ENCODE measurements around the gene TOPBP1.
"Not testable (repeated sequence)": the region's sequence is repeated elsewhere in the genome, so short reads cannot be mapped to it uniquely, and the experiment has no call there.

TOPBP1 gene

GRCh38 chr3:133570937-133571320 is 90.8 kb downstream of the TOPBP1 start:
- no peak for DNase-seq (ENCODE audit: low read depth in 2 of 2)

- DNase-seq (ENCODE audit: low read depth in 2 of 2), result no peak
Measured at GRCh38 chr3:133570139-133570936, 91.4 kb downstream of the TOPBP1 start.

GRCh38 chr3:133568294-133569014 is 93.3 kb downstream of the TOPBP1 start:
- no peak for DNase-seq (ENCODE audit: low read depth in 2 of 2)

DNA sequence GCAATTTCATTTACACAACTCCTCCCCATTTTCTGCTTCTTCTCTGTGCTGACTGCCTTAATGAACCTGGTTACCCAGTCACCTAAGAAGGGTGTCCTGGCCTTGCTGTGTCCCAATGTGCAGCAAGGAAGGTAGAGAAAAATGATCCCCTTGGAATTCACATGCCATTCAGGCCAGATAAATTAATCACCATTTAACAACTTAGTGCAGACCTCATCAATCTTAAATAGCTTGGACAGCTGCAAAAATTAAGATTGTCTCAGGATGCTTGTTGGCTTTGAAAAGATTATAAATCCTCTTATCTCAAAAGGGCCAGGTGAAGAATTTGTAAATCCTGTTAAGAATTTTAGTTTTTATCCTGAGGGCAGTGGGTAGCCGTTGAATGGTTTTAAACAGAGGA is 97.9 kb downstream of the TOPBP1 start:
- DNase-seq (ENCODE audit: low read depth in 2 of 2), result no peak

GRCh38 chr3:133563186-133563591 is 98.6 kb downstream of the TOPBP1 start:
- no peak for DNase-seq (ENCODE audit: low read depth in 2 of 2)

- DNase-seq (ENCODE audit: low read depth in 2 of 2), result no peak
Measured at GRCh38 chr3:133562376-133562775, 99.4 kb downstream of the TOPBP1 start.

GRCh38 chr3:133561679-133562078 is 100.1 kb downstream of the TOPBP1 start:
- DNase-seq (ENCODE audit: low read depth in 2 of 2), result no peak

DNA sequence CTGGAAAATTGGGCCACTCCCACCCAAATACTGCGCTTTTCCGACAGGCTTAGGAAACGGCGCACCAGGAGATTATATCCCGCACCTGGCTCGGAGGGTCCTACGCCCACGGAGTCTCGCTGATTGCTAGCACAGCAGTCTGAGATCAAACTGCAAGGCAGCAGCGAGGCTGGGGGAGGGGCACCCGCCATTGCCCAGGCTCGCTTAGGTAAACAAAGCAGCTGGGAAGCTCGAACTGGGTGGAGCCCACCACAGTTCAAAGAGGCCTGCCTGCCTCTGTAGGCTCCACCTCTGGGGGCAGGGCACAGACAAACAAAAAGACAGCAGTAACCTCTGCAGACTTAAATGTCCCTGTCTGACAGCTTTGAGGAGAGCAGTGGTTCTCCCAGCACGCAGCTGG is 110.2 kb downstream of the TOPBP1 start:
- DNase-seq (ENCODE audit: low read depth in 2 of 2), result not testable (repeated sequence)

Measured in stimulated activated CD4-positive, alpha-beta T cell treated with anti-CD3 and anti-CD28 coated beads, Interleukin-1b, Interleukin-23, amount 100 ng/mL, for 1 hour (primary cell).